HG03108 (cell line): ENCODE results near the gene CHD2.
"Not testable (repeated sequence)": the region's sequence is repeated elsewhere in the genome, so short reads cannot be mapped to it uniquely, and the experiment has no call there.

ENCODE experiments used
- ATAC-seq: cut with Tn5 transposase; IDR thresholded peaks from one replicate; pipeline ENCODE4 v1.9.1; 2021; ENCODE audit warnings: moderate library complexity; ENCODE audit not compliant: unreplicated experiment

The CHD2 gene

GRCh38 chr15:93032515-93033206 lies 132.5 kb downstream of the CHD2 start:
- ATAC-seq = not testable (repeated sequence)

- no peak for ATAC-seq
Measured at GRCh38 chr15:93033434-93034045, 133.4 kb downstream of the CHD2 start.

DNA sequence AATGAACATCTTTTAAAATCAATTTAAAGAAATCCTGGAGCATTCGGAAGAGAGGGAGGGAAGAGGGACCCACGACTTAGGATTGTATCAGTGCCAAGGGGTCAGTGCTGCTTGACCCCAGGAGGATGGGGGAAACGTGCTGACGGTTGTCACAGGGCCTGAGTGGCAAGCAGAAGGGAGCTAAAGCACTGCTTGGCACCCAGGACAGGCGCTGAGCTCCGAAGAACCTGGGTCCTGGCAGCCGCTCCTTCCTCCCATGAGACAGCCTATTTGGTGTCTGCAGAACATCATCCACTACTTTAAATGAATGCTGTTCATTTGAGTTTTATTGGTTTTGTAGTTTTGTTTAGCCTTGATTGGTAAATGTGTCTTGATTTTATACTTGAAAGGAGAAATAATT lies 134.4 kb downstream of the CHD2 start:
- no peak for ATAC-seq

DNA sequence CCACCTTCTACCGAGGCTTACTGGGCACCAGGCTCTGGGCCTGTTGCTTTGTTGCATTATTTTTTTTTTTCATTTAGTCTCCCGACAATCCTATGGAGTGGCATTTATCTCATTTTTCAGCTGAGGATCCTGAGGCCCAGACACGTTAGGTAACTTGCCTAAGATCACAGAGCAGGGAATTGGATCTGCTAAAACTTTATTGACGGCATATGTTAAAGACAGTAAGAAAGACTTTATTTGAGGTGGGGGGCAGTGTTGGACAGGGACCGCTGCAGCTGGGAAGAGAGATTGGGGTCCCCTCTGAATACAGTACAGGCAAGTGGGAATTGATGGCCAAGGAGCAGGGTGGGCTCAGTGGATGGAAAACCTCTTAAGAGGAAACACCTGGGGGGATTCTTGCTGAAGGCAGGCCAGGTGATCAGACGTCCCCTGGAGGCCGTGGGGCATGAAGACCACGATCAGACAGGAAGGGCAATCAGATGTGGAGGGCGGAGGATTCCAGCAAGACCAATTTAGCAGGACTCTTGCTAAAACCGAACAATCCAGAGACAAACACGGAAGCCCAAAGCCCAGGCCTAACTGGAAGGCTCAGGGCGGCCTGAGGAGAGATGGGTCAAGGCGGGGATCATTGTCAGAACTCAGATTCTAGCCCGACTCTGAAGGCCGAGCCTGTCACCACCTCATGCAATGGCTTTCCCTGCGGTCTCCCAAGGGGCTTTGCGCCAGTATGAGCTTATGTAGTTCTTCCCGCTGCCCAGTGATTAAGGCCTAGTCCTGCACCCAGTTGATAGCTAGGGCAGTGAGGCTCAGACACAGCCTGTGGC lies 135.2 kb downstream of the CHD2 start:
- ATAC-seq = no peak

GRCh38 chr15:93035953-93036810 lies 136.1 kb downstream of the CHD2 start:
- ATAC-seq = no peak

- no peak for ATAC-seq
Measured at GRCh38 chr15:93036951-93037819, 137.1 kb downstream of the CHD2 start.

DNA sequence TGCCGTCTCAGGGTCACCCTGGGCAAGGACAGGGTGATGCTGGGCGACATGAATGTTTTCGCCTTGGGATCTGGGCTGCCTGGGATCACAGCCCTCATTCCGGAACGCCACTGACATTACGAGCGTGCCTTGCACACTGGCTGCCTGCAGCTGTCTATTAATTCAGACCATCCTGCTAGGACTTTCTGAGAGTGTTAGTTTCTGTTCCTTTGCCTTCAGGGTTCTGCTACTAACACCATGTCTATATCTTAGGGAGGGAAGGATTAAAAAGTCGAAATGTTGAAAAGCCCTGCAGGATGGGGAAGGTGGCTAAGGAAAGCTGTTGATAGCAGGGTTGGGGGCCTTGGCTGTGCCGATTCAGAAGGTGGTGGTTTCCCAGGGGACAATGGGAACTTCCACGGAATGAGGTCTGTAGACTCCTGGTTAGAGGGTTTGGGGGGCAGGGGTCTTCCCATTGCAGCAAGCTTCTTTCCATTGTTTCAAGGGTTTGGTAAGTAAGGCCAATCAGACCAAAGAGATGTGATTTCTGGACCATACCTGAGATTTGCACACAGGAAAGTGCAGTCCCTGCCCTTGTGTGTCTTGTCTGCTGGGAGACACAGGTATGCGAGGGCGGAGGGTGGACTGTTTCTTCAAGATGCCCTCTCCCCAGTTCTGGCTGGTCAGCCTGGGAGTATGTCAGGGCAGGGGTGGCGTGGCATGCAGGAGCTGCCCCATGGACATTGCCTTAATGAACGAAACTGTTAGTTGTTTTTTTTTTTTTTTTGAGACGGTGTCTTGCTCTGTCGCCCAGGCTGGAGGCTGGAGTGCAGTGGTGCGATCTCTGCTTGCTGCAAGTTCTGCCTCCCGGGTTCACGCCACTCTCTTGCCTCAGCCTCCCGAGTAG lies 137.9 kb downstream of the CHD2 start:
- ATAC-seq = no peak

- not testable (repeated sequence) for ATAC-seq
Measured at GRCh38 chr15:93039562-93040287, 139.6 kb downstream of the CHD2 start.

GRCh38 chr15:93040288-93041158 lies 140.4 kb downstream of the CHD2 start:
- ATAC-seq = no peak

DNA sequence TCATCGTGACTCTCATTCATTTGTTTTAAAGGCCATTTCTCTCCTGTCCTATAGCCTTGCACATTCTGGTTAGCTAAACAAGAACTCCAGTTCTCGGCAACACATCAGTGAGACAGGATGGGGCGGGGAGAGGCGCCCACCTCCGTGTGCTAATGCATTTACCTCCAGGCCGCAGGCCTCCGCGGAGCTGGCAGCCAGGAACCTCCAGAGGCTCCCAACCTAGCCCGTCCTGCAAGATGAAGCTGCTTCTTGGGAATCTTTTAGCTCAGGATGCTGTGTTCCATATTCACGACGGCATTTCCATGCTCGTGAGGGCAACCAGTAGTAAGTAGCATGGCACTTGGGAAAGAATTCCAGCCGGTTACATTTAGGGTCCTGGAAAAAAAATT lies 141.0 kb downstream of the CHD2 start:
- no peak for ATAC-seq

- no peak for ATAC-seq
Measured at GRCh38 chr15:93042211-93042610, 142.1 kb downstream of the CHD2 start.

- no peak for ATAC-seq
Measured at GRCh38 chr15:93042691-93043378, 142.7 kb downstream of the CHD2 start.

GRCh38 chr15:93043621-93044300 lies 143.6 kb downstream of the CHD2 start:
- ATAC-seq = no peak

GRCh38 chr15:93044301-93045190 lies 144.4 kb downstream of the CHD2 start:
- no peak for ATAC-seq

GRCh38 chr15:93045191-93045785 lies 145.2 kb downstream of the CHD2 start:
- ATAC-seq = no peak
